ENCODE results near the gene MAP3K19. TPM values are rescaled to one million over a fixed set of nuclear protein-coding genes. Genes with fewer than 3 reads are reported as not detected.

Gene MAP3K19
- total and polyA plus RNA-seq, 11 donors = not detected

DNA sequence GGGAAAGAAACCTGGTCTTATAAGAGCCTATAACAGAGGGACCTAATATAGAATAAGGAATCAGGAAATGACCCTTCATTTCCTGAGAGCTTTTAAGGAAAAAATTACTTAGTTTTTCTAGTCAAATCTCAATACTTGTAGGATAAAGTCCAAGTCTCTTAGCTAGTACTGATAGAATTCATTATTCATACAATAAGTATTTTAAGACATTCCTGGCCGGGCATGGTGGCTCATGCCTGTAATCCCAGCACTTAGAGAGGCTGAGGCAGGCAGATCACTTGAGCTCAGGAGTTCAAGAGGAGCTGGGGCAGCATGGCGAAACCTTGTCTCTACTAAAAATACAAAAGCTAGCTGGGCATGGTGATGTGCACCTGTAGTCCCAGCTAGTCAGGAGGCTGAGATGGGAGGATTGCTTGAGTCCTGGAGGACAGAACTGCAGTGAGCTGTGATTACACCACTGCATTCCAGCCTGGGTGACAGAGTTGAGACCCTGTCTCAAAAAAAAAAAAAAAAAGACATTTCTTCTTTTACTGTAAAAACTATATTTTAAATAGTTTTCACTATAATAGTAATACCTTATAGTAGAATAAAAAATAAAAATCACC is 8.0 kb upstream of the MAP3K19 start:
- DNase-seq = peak in 1 of 5 donors; percentile 30
- Histone ChIP-seq H3K4me1 (peaks cover 5 to 63% (median 42%) of the 10 kb centered on the region in 12 donors), H3K27ac (peak overlapping the region in 3 of 12 donors; percentile 0 to 26 (median 5)), H3K9me3 (no peaks in the 10 kb centered on the region), H3K4me3 (peak overlapping the region in 1 of 12 donors; percentile 4), H3K27me3 (no peaks in the 10 kb centered on the region), H3K36me3 (peaks cover 0 to 29% (median 3%) of the 10 kb centered on the region in 9 donors)
- intact Hi-C loops (cut with DNase I) = no loop called here
- no peak for TF ChIP-seq POLR2A (IDR thresholded peaks at IDR 0.05)
- TF ChIP-seq, protein P1, sequence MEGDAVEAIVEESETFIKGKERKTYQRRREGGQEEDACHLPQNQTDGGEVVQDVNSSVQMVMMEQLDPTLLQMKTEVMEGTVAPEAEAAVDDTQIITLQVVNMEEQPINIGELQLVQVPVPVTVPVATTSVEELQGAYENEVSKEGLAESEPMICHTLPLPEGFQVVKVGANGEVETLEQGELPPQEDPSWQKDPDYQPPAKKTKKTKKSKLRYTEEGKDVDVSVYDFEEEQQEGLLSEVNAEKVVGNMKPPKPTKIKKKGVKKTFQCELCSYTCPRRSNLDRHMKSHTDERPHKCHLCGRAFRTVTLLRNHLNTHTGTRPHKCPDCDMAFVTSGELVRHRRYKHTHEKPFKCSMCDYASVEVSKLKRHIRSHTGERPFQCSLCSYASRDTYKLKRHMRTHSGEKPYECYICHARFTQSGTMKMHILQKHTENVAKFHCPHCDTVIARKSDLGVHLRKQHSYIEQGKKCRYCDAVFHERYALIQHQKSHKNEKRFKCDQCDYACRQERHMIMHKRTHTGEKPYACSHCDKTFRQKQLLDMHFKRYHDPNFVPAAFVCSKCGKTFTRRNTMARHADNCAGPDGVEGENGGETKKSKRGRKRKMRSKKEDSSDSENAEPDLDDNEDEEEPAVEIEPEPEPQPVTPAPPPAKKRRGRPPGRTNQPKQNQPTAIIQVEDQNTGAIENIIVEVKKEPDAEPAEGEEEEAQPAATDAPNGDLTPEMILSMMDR (IDR thresholded peaks at IDR 0.05) = no peak
- WGBS, 4 donors = 23 to 55% (median 49%) methylated on average over 2 of the region's 2 CpGs
- ATAC-seq = no peak

DNA sequence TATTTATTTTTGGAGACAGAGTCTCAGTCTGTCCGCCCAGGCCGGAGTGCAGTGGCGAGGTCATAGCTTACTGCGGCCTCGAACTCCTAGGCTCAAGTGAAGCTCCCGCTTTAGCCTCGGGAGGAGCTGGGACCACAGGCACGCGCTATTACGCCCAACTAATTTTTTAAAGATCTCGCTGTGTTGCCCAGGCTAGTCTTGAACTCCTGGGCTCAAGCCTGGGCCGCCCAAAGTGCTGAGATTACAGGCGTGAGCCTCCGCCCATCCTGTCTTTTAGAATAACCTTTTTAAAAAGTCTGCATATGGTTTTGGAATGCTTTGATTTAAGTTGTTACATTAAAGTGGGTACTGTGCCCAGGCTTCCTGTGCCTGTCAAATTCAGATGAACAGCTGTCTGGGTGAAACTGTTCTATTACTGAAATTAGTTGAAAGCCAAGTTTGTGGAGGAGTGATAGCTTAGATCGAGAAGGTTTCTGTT is 5.8 kb upstream of the MAP3K19 start:
- Histone ChIP-seq H3K27me3 (no peaks in the 10 kb centered on the region), H3K4me1 (peaks cover 4 to 52% (median 36%) of the 10 kb centered on the region in 12 donors), H3K9me3 (no peaks in the 10 kb centered on the region), H3K27ac (peak overlapping the region in 11 of 12 donors; percentile 81 to 98 (median 94)), H3K36me3 (peaks cover 0 to 11% (median 0%) of the 10 kb centered on the region in 9 donors), H3K4me3 (peak overlapping the region; percentile 64 to 89 (median 77))
- intact Hi-C loops (cut with DNase I) = loop anchor here in 2 of 10 donors (2.0 to 5.0 kb wide), 3 partner anchors 478 to 689 kb away; partner anchors contain the start of genes R3HDM1 (in 2 of the 2), ZRANB3 (in 2 of the 2) and UBXN4 (in 1 of the 2)
- TF ChIP-seq POLR2A (IDR thresholded peaks at IDR 0.05) = no peak
- TF ChIP-seq, protein P1 (IDR thresholded peaks at IDR 0.05) = no peak
- 5 to 11% (median 6%) methylated on average over 15 of the region's 15 CpGs for WGBS, 4 donors
- ATAC-seq = peak in 3 of 4 donors; percentile 4 to 21 (median 8)
- no peak for DNase-seq

DNA sequence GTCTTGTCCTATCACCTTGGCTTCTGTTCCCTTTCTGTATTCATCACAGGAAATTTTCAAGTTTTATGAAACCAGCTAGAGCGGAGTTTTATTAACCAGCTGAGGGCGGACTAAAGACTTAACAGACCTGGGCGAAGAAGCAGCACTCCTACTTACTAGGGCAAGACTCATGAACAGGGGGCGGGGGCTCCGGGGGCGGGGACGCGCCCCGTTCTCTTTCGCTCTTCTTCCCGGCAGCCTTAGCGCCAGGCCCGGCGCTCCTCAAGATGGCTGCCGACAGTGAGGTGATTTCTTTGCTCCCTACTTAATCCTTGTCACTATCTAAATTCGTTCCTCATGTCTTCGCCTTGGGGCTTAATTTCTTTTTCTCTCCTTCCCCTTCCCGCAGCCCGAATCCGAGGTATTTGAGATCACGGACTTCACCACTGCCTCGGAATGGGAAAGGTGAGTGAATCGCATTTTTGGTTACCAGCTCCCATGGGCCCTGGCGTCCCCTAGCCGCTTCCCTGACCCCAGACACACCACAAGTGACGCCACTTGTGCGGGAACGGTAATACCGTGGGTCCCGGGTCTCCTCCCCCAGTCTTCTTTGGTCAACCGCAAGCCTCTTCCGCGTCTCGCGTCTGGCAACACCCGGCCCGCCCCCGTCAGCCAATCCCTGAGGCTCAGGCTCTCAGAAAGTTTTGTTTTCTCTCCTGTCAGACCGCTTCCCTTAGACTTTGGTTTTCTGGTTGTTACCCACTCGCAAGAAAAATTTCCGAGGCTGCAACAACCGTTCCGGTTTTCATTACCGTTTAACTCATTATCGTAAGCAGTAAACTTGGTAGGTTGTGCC is 5.0 kb upstream of the MAP3K19 start, which contains the start of gene RAB3GAP1:
Gene RAB3GAP1, plus strand, starts transcription at position 251 of the 835 bp plus-strand sequence. Its CDS starts 16 bp downstream, at position 267.
- Histone ChIP-seq H3K27me3 (no peaks in the 10 kb centered on the region), H3K9me3 (no peaks in the 10 kb centered on the region), H3K27ac (peak within 1 kb of the TSS; percentile 61 to 98 (median 94)), H3K4me1 (peaks cover 4 to 47% (median 32%) of the 10 kb centered on the region in 12 donors), H3K36me3 (peaks cover 0 to 7% (median 0%) of the 10 kb centered on the region in 9 donors), H3K4me3 (peak within 1 kb of the TSS; percentile 64 to 89 (median 77))
- peak in 1 of 2 donors; percentile 20 for TF ChIP-seq POLR2A (IDR thresholded peaks at IDR 0.05)
- TF ChIP-seq, protein P1 (IDR thresholded peaks at IDR 0.05) = no peak
- ATAC-seq = peak; percentile 79 to 94 (median 94)
- intact Hi-C loops (cut with DNase I) = loop anchor here in 2 of 10 donors (2.0 to 5.0 kb wide), 3 partner anchors 479 to 690 kb away; partner anchors contain the start of genes R3HDM1 (in 2 of the 2), ZRANB3 (in 2 of the 2) and UBXN4 (in 1 of the 2)
- peak; percentile 76 to 89 (median 79) for DNase-seq
- 0 to 1% (median 1%) methylated on average over 45 of the region's 45 CpGs for WGBS, 4 donors

All from heart left ventricle (tissue), 16 donors.